Naive thymus-derived CD8-positive, alpha-beta T cell (primary cell): ENCODE data around the gene IL22RA2. TPM values are rescaled to one million over a fixed set of nuclear protein-coding genes. Genes with fewer than 3 reads are reported as not detected.

Experiments used
- ATAC-seq, 2 donors: fragments of 150-1000 bp; cut with Tn5 transposase in 1 of 2; sonication (Bioruptor Pico), chemical (Tn5 transposase) in 1 of 2; 1 replicate in 1 of 2; 2 replicates in 1 of 2; pipeline ENCODE4 v1.10.0; 2021; ENCODE audit warnings: mild to moderate bottlenecking in 2 of 2, moderate library complexity in 2 of 2
- POLR2A ChIA-PET: fragments of 350-600 bp; sonication (Branson Sonifier 250); formaldehyde crosslinking; loops from one replicate; lab custom pipeline; 2021; ENCODE audit warnings: antibody characterized with exemption; lab: Charles Lee
- DNase-seq, 10 donors: peaks; one replicate each; pipeline versions ENCODE4 v3.0.0 to v3.0.0-alpha.2; 2020 to 2022
- H3K27ac Mint-ChIP-seq, 10 donors: one replicate each; pipeline ENCODE4 v1.8.0; 2020 to 2022; ENCODE audit warnings: mild to moderate bottlenecking in 10 of 10, mixed read lengths in 10 of 10, moderate library complexity in 4 of 10, inconsistent platforms in 1 of 10
- H3K27me3 Mint-ChIP-seq, 5 donors: one replicate each; pipeline ENCODE4 v1.8.0; 2021 to 2022; ENCODE audit warnings: mixed read lengths in 5 of 5
- H3K36me3 Mint-ChIP-seq, 3 donors: one replicate each; pipeline ENCODE4 v1.8.0; 2020 to 2022; ENCODE audit warnings: mixed read lengths in 3 of 3, mild to moderate bottlenecking in 2 of 3, inconsistent platforms in 1 of 3
- H3K4me1 Mint-ChIP-seq, 4 donors: one replicate each; pipeline ENCODE4 v1.8.0; 2021 to 2022; ENCODE audit warnings: mixed read lengths in 4 of 4
- H3K4me3 Mint-ChIP-seq, 10 donors: one replicate each; pipeline ENCODE4 v1.8.0; 2020 to 2022; ENCODE audit warnings: mild to moderate bottlenecking in 10 of 10, mixed read lengths in 10 of 10, moderate library complexity in 6 of 10, inconsistent platforms in 1 of 10
- H3K9me3 Mint-ChIP-seq, 9 donors: one replicate each; pipeline ENCODE4 v1.8.0; 2020 to 2022; ENCODE audit warnings: mixed read lengths in 9 of 9, mild to moderate bottlenecking in 3 of 9, inconsistent platforms in 1 of 9, moderate library complexity in 1 of 9
- polyA plus RNA-seq, 3 donors: library from polyadenylated mRNA; unstranded; fragments of 300-500 nt; fragmentation: Illumina TruSeq; gene quantifications; one replicate each; pipeline ENCODE4 v1.2.3, GENCODE V29; 2021
- total RNA-seq, 8 experiments: library from RNA in 2 of 8; stranded (reverse) in 2 of 8; gene quantifications; one replicate each; pipeline ENCODE4 v1.2.3 and lab custom pipeline; 2021 to 2026

The IL22RA2 gene
- total and polyA plus RNA-seq, 5 experiments from 2014 or later = not detected

DNA sequence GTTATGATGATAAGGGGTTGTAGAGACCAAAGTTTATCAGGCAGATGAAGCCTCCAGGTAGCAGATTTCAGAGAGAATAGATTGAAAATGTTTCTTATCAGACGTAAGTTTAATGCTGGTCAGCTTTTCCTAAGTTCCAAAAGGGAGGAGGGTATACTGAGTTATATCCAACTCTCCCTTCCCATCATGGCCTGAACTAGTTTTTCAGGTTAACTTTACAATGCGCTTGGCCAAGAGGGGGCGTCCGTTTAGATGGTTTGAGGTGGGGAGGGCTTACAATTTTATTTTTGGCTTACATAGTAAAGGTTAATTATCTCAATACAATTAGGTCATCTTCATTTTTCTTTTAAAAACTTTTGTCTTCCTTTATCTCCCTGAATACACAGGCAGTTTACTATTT lies 19.4 kb upstream of the IL22RA2 start:
- DNase-seq (no peak), ATAC-seq (no peak)
- peaks cover 0 to 7% (median 0%) of the 10 kb centered on the region in 5 donors for H3K27me3 Mint-ChIP-seq
- POLR2A ChIA-PET = no interaction called here
- H3K9me3 Mint-ChIP-seq = peaks cover 0 to 13% (median 2%) of the 10 kb centered on the region in 9 donors
- H3K27ac Mint-ChIP-seq = no peak overlapping the region
- H3K36me3 Mint-ChIP-seq = peaks cover 6 to 7% (median 7%) of the 10 kb centered on the region in 3 donors
- peaks cover 0 to 24% (median under 1%) of the 10 kb centered on the region in 4 donors for H3K4me1 Mint-ChIP-seq
- no peak overlapping the region for H3K4me3 Mint-ChIP-seq

DNA sequence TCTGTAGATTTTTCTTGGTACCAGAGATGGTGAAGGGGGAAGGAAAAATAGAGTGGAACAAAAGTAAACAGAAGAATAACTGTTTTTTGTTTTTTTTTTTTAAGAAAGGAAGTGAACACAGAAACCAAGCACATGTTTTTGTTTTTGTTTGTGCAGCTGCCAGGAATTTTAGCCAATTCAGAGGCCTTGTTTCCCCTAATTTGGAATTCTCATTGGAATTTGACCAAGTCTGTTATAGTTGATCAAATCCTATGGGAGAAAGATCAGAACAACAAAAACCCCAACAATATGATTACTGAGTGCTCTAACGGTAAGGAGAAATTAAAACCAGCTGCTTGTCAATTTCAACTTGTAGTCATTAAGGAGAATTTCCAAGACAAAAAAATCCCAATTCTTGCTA lies 18.2 kb upstream of the IL22RA2 start:
- no peak overlapping the region for H3K4me3 Mint-ChIP-seq
- H3K27ac Mint-ChIP-seq = no peak overlapping the region
- DNase-seq (no peak), ATAC-seq (no peak)
- peaks cover 0 to 15% (median 0%) of the 10 kb centered on the region in 4 donors for H3K4me1 Mint-ChIP-seq
- peaks cover 0 to 7% (median 0%) of the 10 kb centered on the region in 5 donors for H3K27me3 Mint-ChIP-seq
- POLR2A ChIA-PET = no interaction called here
- peaks cover 2 to 7% (median 6%) of the 10 kb centered on the region in 3 donors for H3K36me3 Mint-ChIP-seq
- H3K9me3 Mint-ChIP-seq = peaks cover 0 to 16% (median 11%) of the 10 kb centered on the region in 9 donors

DNA sequence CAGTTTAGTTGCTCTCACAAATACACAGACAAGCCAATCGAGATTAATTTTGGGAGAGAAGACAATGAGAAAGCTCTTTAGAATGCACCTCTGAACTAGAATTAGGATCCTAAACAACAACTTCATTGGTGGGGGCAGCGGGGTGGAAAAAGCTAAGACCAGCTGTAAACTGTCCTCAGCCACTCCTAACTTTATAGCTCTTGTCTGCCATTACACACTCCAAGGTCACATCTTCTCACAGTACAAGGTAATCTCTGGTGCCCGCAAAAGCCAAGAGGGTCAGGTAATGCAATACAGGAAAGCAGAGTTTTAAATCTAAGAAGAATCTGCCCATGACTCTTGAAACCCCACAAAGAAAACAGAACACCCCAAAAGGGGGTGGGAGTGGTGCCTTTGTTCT lies 17.8 kb upstream of the IL22RA2 start:
- H3K4me3 Mint-ChIP-seq = no peak overlapping the region
- peaks cover 0 to 11% (median 0%) of the 10 kb centered on the region in 4 donors for H3K4me1 Mint-ChIP-seq
- peaks cover 0 to 7% (median 0%) of the 10 kb centered on the region in 5 donors for H3K27me3 Mint-ChIP-seq
- DNase-seq = no peak
- ATAC-seq = no peak
- H3K27ac Mint-ChIP-seq = no peak overlapping the region
- peaks cover 0 to 21% (median 13%) of the 10 kb centered on the region in 9 donors for H3K9me3 Mint-ChIP-seq
- POLR2A ChIA-PET = no interaction called here
- peaks cover 0 to 11% (median 7%) of the 10 kb centered on the region in 3 donors for H3K36me3 Mint-ChIP-seq

DNA sequence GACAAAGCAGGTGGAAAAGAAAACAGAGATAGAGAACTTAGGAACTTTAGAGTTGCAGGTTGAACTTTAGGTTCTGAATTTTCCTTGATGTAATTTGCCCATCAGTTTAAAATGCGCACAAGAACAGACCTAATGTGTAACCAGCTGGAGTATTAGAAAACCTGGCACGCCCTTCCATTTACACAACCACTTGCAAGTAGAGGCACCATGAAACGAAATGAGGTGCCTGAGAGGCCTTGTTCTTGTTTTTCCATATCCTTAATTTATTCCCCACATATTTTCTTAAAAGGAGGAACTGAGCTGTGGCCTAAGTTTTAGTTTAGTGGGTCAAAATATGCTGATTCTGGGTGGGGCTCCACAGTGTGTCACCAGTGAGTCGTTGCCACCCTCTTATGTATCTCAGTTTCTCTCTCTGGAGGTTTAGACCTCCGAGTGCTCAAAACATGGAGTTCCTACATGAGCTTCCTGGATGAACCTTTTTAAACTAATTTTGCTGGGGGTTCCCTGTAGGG lies 17.2 kb upstream of the IL22RA2 start:
- Mint-ChIP-seq H3K36me3 (peaks cover 0 to 13% (median 9%) of the 10 kb centered on the region in 3 donors), H3K4me3 (no peak overlapping the region), H3K27ac (no peak overlapping the region), H3K4me1 (peaks cover 0 to 5% (median 0%) of the 10 kb centered on the region in 4 donors), H3K27me3 (peaks cover 0 to 7% (median 0%) of the 10 kb centered on the region in 5 donors), H3K9me3 (peaks cover 0 to 27% (median 17%) of the 10 kb centered on the region in 9 donors)
- DNase-seq (no peak), ATAC-seq (no peak)
- POLR2A ChIA-PET = no interaction called here

DNA sequence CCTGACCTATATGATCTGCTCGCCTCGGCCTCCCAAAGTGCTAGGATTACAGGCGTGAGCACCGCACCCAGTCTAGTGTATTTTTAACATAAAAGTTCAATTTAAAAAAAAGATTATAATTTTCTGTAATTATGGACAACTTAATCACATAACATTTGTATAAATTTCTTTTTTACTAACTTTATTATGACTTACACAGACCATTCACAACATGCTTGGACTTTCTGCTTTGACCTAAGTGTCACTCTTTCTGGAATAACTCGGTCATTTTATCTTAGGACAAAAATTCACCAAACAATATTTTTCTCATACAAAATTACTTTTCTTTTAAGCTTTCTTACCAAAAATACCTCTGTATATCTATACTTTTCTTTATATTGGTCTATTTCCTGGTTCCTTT lies 15.4 kb upstream of the IL22RA2 start:
- H3K9me3 Mint-ChIP-seq = peaks cover 0 to 44% (median 22%) of the 10 kb centered on the region in 9 donors
- no peak for DNase-seq
- no peaks in the 10 kb centered on the region for H3K4me1 Mint-ChIP-seq
- no peak overlapping the region for H3K4me3 Mint-ChIP-seq
- peaks cover 0 to 7% (median 0%) of the 10 kb centered on the region in 5 donors for H3K27me3 Mint-ChIP-seq
- H3K27ac Mint-ChIP-seq = no peak overlapping the region
- POLR2A ChIA-PET = no interaction called here
- no peak for ATAC-seq
- H3K36me3 Mint-ChIP-seq = peaks cover 0 to 27% (median 22%) of the 10 kb centered on the region in 3 donors

DNA sequence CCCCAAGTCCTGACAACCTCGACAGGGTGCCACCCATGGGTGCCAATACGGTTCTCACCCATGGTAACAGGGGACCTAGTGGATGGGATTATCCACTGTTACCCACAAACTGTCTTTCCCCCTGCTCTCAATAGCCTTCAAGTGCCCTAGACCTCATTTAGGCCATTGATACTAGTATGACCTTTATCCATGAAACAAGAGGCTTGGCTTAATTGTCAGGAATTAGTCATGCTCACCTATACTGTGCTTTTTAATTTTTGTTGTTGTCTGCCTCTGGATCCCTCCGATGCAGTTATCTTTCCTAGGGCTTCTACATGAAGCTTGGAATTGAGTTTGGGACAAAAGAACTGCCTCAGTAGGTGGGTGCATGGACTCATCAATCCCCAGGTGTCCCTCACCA lies 11.8 kb upstream of the IL22RA2 start:
- H3K27ac Mint-ChIP-seq = no peak overlapping the region
- no peaks in the 10 kb centered on the region for H3K4me1 Mint-ChIP-seq
- H3K36me3 Mint-ChIP-seq = peaks cover 0 to 42% (median 31%) of the 10 kb centered on the region in 3 donors
- ATAC-seq (no peak), DNase-seq (no peak)
- H3K27me3 Mint-ChIP-seq = peaks cover 0 to 3% (median 0%) of the 10 kb centered on the region in 5 donors
- H3K4me3 Mint-ChIP-seq = no peak overlapping the region
- H3K9me3 Mint-ChIP-seq = peaks cover 0 to 75% (median 28%) of the 10 kb centered on the region in 9 donors
- POLR2A ChIA-PET = no interaction called here

DNA sequence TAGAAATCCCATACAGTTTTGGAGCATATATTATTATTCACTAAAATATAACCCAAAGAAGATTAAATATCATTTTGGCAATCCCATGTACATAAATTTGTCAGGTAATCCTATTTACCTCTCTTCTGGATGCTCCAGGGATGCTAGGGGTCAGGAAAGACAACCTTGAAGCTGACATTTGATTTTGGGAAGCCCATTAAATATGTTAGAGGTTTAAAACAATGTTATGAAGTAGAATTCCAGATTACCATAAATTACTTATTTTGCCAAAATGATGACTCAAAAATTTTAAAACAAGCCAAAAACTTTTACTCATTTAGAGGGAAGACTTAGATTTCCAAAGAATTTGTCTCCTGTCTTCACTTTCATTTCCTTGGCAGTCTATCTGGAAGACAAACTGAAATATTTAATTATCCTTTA lies 9.2 kb upstream of the IL22RA2 start:
- no peak overlapping the region for H3K27ac Mint-ChIP-seq
- peaks cover 0 to 37% (median 30%) of the 10 kb centered on the region in 3 donors for H3K36me3 Mint-ChIP-seq
- peaks cover 0 to 10% (median 4%) of the 10 kb centered on the region in 5 donors for H3K27me3 Mint-ChIP-seq
- DNase-seq (no peak), ATAC-seq (no peak)
- H3K4me3 Mint-ChIP-seq = no peak overlapping the region
- POLR2A ChIA-PET = no interaction called here
- H3K9me3 Mint-ChIP-seq = peaks cover 0 to 74% (median 26%) of the 10 kb centered on the region in 9 donors
- peaks cover 0 to 3% (median 0%) of the 10 kb centered on the region in 4 donors for H3K4me1 Mint-ChIP-seq

DNA sequence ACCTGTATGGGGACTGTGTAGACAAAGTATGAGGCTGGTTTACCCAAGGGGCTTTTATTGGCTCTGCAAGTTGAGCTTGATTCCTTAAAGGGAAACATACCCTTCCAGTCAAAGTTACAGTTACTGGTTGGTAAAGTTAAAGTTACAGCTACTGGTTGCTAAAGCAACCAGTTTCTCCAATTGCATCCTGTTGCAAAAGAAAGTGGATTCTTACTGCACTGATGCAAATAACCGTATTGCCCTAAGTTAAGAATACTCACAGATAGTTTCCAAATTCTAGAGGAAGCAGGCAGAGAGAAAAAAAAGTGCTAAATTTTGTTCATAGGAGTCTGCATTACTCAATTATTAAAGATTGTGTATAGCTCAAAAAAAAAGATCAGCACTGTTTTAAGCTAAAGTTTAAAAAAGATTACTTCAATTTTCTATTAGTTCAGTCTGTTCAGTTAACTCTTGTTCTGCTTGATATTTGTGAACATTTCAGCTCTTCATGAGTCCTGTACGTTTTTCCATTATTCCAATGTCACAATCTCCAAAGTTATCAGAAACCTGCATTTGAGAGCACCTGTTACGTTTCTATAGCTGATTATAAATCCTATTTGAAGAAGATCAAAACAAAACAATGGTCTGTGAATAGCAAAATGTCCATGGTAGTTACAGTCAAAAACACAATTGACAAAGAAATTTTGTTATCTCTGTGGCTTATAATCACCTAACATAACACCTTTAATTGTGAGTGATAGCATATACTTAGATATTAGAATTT lies 8.6 kb upstream of the IL22RA2 start:
- DNase-seq = no peak
- POLR2A ChIA-PET = no interaction called here
- Mint-ChIP-seq H3K27me3 (peaks cover 0 to 10% (median 8%) of the 10 kb centered on the region in 5 donors), H3K4me3 (no peak overlapping the region), H3K9me3 (peaks cover 0 to 70% (median 26%) of the 10 kb centered on the region in 9 donors), H3K36me3 (peaks cover 0 to 37% (median 30%) of the 10 kb centered on the region in 3 donors), H3K4me1 (peaks cover 0 to 6% (median 0%) of the 10 kb centered on the region in 4 donors), H3K27ac (no peak overlapping the region)
- no peak for ATAC-seq

DNA sequence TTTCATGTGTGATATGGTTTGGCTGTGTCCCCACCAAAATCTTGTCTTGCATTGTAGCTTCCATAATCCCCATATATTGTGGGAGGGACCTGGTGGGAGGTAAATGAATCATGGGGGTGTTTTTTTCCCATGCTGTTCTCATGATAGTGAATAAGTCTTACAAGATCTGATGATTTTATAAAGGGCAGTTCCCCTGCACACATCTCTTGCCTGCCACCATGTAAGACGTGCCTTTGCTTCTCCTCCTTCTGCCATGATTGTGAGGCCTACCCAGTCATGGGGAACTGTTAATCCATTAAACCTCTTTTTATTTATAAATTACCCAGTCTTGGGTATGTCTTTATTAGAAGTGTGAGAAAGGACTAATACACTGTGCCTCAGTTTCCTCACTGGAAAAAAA lies 4.2 kb upstream of the IL22RA2 start:
- H3K27ac Mint-ChIP-seq = no peak overlapping the region
- ATAC-seq (no peak), DNase-seq (no peak)
- peaks cover 0 to 12% (median 0%) of the 10 kb centered on the region in 4 donors for H3K4me1 Mint-ChIP-seq
- H3K27me3 Mint-ChIP-seq = peaks cover 0 to 11% (median 7%) of the 10 kb centered on the region in 5 donors
- POLR2A ChIA-PET = no interaction called here
- H3K4me3 Mint-ChIP-seq = no peak overlapping the region
- H3K36me3 Mint-ChIP-seq = peaks cover 0 to 13% (median 6%) of the 10 kb centered on the region in 3 donors
- peaks cover 0 to 28% (median 13%) of the 10 kb centered on the region in 9 donors for H3K9me3 Mint-ChIP-seq

DNA sequence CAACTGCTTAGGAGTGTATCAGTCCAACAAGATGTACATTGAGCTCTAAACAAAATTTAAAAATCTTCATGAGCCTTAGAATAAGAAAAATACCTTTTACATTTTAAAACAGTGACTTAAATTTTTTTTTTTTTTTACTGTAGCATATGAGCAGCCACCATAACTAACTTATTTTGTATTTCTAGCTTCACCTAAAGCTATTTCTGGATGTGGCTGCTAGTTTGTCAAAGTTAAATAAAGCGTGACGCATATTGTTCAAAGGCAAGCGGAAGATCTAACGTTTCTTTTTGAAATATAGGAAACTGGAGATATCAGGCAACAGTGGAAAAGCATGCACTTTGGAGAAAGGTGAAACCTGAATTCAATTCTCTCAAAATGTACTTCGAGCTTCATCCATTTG lies 3.3 kb upstream of the IL22RA2 start:
- H3K4me1 Mint-ChIP-seq = peaks cover 0 to 21% (median 0%) of the 10 kb centered on the region in 4 donors
- peaks cover 0 to 11% (median 7%) of the 10 kb centered on the region in 5 donors for H3K27me3 Mint-ChIP-seq
- peaks cover 0 to 19% (median 9%) of the 10 kb centered on the region in 9 donors for H3K9me3 Mint-ChIP-seq
- H3K4me3 Mint-ChIP-seq = no peak overlapping the region
- peaks cover 0 to 9% (median 0%) of the 10 kb centered on the region in 3 donors for H3K36me3 Mint-ChIP-seq
- no peak for DNase-seq
- H3K27ac Mint-ChIP-seq = no peak overlapping the region
- ATAC-seq = no peak
- POLR2A ChIA-PET = interaction anchor here (0.5 kb wide), 1 partner anchor 115 kb away, joined by 6 read pairs; no protein-coding TSS in a partner anchor

DNA sequence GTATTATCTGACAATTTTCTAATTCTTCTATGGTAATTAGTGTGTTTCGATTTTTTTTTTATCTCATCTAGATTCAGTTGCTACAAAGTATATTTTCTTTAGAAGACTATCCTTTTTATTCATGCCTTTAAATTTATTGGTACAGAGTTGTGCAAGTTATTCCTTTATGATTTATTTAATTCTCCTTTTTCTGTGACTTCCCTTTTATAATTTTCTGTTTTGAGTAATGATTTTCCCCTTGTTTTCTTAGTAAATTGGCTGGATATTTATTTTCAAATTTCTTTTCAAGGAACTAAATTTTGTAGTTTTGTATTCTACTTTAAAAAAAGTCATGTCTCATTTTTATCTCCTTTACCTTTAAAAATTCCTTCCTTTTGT lies 2.4 kb upstream of the IL22RA2 start:
- H3K27me3 Mint-ChIP-seq = peaks cover 0 to 11% (median 7%) of the 10 kb centered on the region in 5 donors
- ATAC-seq (no peak), DNase-seq (no peak)
- H3K4me3 Mint-ChIP-seq = no peak overlapping the region
- H3K4me1 Mint-ChIP-seq = peaks cover 0 to 28% (median 0%) of the 10 kb centered on the region in 4 donors
- peaks cover 0 to 8% (median 0%) of the 10 kb centered on the region in 3 donors for H3K36me3 Mint-ChIP-seq
- POLR2A ChIA-PET = no interaction called here
- no peak overlapping the region for H3K27ac Mint-ChIP-seq
- H3K9me3 Mint-ChIP-seq = peaks cover 0 to 11% (median 4%) of the 10 kb centered on the region in 9 donors

DNA sequence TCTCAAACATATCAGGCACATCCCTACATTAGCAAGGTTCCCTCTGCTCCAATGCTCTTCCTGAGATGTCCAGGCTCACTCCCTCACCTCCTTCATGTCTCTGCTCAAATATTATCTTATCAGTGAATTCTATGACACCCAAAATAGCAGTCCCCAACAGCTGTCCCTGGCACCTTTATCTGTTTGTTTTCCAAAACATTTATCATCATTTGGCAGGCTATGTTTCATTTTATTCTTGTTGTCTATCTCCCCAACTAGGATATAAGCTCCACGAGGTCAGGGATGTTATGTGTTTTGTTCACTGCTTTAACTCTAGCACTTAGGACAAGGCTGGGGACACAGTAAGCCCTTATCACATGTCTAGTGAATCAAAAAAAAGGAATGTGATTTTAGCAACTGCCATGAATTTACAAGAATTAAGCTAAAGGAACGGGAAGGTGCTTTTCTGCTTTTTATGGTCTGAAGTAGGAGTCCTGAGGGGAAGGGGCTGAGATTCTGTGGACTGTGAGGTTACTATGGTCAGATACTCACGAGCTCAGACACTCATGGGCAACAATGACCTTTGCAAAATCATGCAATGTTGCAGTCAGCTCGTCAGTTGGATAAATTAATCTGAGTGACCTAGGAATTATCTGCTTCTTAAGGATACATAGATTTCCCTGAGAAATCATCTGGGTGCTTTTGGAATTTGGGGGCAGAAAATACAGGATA lies 1.9 kb upstream of the IL22RA2 start:
- H3K9me3 Mint-ChIP-seq = peaks cover 0 to 8% (median 0%) of the 10 kb centered on the region in 9 donors
- DNase-seq = no peak
- no peak overlapping the region for H3K27ac Mint-ChIP-seq
- ATAC-seq = no peak
- peaks cover 0 to 3% (median 0%) of the 10 kb centered on the region in 3 donors for H3K36me3 Mint-ChIP-seq
- H3K27me3 Mint-ChIP-seq = peaks cover 0 to 11% (median 7%) of the 10 kb centered on the region in 5 donors
- H3K4me3 Mint-ChIP-seq = no peak overlapping the region
- POLR2A ChIA-PET = no interaction called here
- peaks cover 0 to 33% (median 0%) of the 10 kb centered on the region in 4 donors for H3K4me1 Mint-ChIP-seq
